Right lung (tissue), 5 donors: ENCODE measurements around the gene OTULINL. TPM values are rescaled to one million over a fixed set of nuclear protein-coding genes. Genes with fewer than 3 reads are reported as not detected.

Source experiments
- DNase-seq, 2 donors: peaks; one replicate each; pipeline ENCODE4 v3.0.0-alpha.2; 2013
- polyA plus RNA-seq, 5 donors: library from polyadenylated mRNA; unstranded; fragments of 120-200 nt; gene quantifications; one replicate each; pipeline versions ENCODE4 v1.2.1 to v1.2.3, GENCODE V29; 2013; ENCODE audit warnings: inconsistent platforms in 1 of 5, low replicate concordance in 1 of 5; ENCODE audit not compliant: insufficient read length in 5 of 5, insufficient read depth in 1 of 5

OTULINL gene
- polyA plus RNA-seq, 5 donors: 8.0 to 10.9 (median 10.1) TPM

GRCh38 chr5:14598225-14598624, 16.6 kb downstream of the OTULINL start:
- no peak for DNase-seq

GRCh38 chr5:14599476-14600127, 18.0 kb downstream of the OTULINL start:
- no peak for DNase-seq

GRCh38 chr5:14600846-14601245, 19.3 kb downstream of the OTULINL start:
- DNase-seq: no peak

- no peak for DNase-seq
Observed at GRCh38 chr5:14603141-14603540, 21.5 kb downstream of the OTULINL start.

GRCh38 chr5:14607104-14607503, 25.5 kb downstream of the OTULINL start:
- DNase-seq: no peak

- no peak for DNase-seq
Observed at GRCh38 chr5:14608169-14608568, 26.6 kb downstream of the OTULINL start.

- no peak for DNase-seq
Observed at GRCh38 chr5:14611737-14612136, 30.1 kb downstream of the OTULINL start.

GRCh38 chr5:14614490-14614889, 32.9 kb downstream of the OTULINL start:
- no peak for DNase-seq

- no peak for DNase-seq
Observed at GRCh38 chr5:14615365-14615764, 33.8 kb downstream of the OTULINL start.

GRCh38 chr5:14617441-14617840, 35.8 kb downstream of the OTULINL start:
- DNase-seq: no peak

GRCh38 chr5:14627270-14627669, 45.7 kb downstream of the OTULINL start:
- no peak for DNase-seq

GRCh38 chr5:14628346-14628745, 46.8 kb downstream of the OTULINL start:
- peak; percentile 25 to 52 for DNase-seq

GRCh38 chr5:14630671-14631070, 49.1 kb downstream of the OTULINL start:
- no peak for DNase-seq

GRCh38 chr5:14635656-14636055, 54.1 kb downstream of the OTULINL start:
- no peak for DNase-seq

GRCh38 chr5:14640765-14641164, 59.2 kb downstream of the OTULINL start:
- no peak for DNase-seq

- DNase-seq: no peak
Observed at GRCh38 chr5:14644623-14645237, 63.1 kb downstream of the OTULINL start.

GRCh38 chr5:14650052-14650451, 68.5 kb downstream of the OTULINL start:
- DNase-seq: no peak

GRCh38 chr5:14655146-14655741, 73.7 kb downstream of the OTULINL start:
- DNase-seq: no peak

- no peak for DNase-seq
Observed at GRCh38 chr5:14656898-14657297, 75.3 kb downstream of the OTULINL start.

- no peak for DNase-seq
Observed at GRCh38 chr5:14659821-14660607, 78.4 kb downstream of the OTULINL start.

- no peak for DNase-seq
Observed at GRCh38 chr5:14660833-14661232, 79.2 kb downstream of the OTULINL start.
